HepG2 (cell line): ENCODE measurements around the gene DDAH2. TPM values are rescaled to one million over a fixed set of nuclear protein-coding genes. Genes with fewer than 3 reads are reported as not detected.

Experiments
- ARNT2 ChIP-seq: sonication (generic); formaldehyde crosslinking; IDR thresholded peaks from 2 replicates; pipeline ENCODE4 v1.8.0; 2022; ENCODE audit warnings: mild to moderate bottlenecking, low read depth, missing genetic modification reagents, moderate library complexity
- CSRNP1 ChIP-seq: sonication (generic); formaldehyde crosslinking; IDR thresholded peaks from 2 replicates; pipeline ENCODE4 v1.8.1; 2023; ENCODE audit warnings: mild to moderate bottlenecking, missing genetic modification reagents
- GABPB1 ChIP-seq: IDR thresholded peaks from 2 replicates; pipeline ENCODE4 v1.6.1; 2016; ENCODE audit warnings: mild to moderate bottlenecking, missing genetic modification reagents, moderate library complexity, missing compliant biosample characterization
- GPN1 ChIP-seq: sonication (generic); formaldehyde crosslinking; IDR thresholded peaks from 2 replicates; pipeline ENCODE4 v1.5.1; 2020; ENCODE audit warnings: missing genetic modification reagents, borderline replicate concordance
- HCFC1 ChIP-seq: fragments of 150-350 bp; IDR thresholded peaks from 2 replicates; pipeline ENCODE4 v1.6.1; 2014; ENCODE audit warnings: low read depth, low read length
- ISX ChIP-seq: sonication (generic); formaldehyde crosslinking; conservative IDR thresholded peaks from 2 replicates; pipeline ENCODE4 v1.5.0; 2020; ENCODE audit warnings: missing genetic modification reagents
- LCORL ChIP-seq, 2 experiments: fragments of 450-650 bp in 1 of 2; sonication (generic) in 1 of 2; formaldehyde crosslinking in 1 of 2; IDR thresholded peaks; 2 replicates each; pipeline versions ENCODE4 v1.5.0 to v1.6.1; 2017 to 2020; ENCODE audit warnings: antibody characterized with exemption in 1 of 2, missing genetic modification reagents in 1 of 2
- MXD4 ChIP-seq: IDR thresholded peaks from 2 replicates; pipeline ENCODE4 v1.6.1; 2016; ENCODE audit warnings: mild to moderate bottlenecking, missing biosample characterization, missing genetic modification reagents
- RARA ChIP-seq: IDR thresholded peaks from 2 replicates; pipeline ENCODE4 v1.6.1; 2016; ENCODE audit warnings: missing genetic modification reagents, missing compliant biosample characterization
- SIX1 ChIP-seq: sonication (generic); formaldehyde crosslinking; IDR thresholded peaks from 2 replicates; pipeline ENCODE4 v1.4.0; 2020; ENCODE audit warnings: missing genetic modification reagents, borderline replicate concordance
- SKI ChIP-seq: fragments of 450-650 bp; IDR thresholded peaks from one replicate; pipeline ENCODE4 v1.6.1; 2018; ENCODE audit warnings: mild to moderate bottlenecking; ENCODE audit not compliant: partially characterized antibody
- SMARCC2 ChIP-seq: fragments of 450-650 bp; IDR thresholded peaks from 2 replicates; pipeline ENCODE4 v1.6.1; 2017; ENCODE audit warnings: antibody characterized with exemption, mild to moderate bottlenecking
- SRSF9 ChIP-seq: fragments of 200-400 bp; formaldehyde crosslinking; IDR thresholded peaks from 2 replicates; pipeline ENCODE4 v1.6.1; 2018; ENCODE audit warnings: borderline replicate concordance, mild to moderate bottlenecking, low read depth, low read length; ENCODE audit not compliant: insufficient read depth, poor library complexity, severe bottlenecking
- TEAD2 ChIP-seq: sonication (generic); formaldehyde crosslinking; IDR thresholded peaks from 2 replicates; pipeline ENCODE4 v1.9.0; 2021; ENCODE audit warnings: missing genetic modification reagents
- ZBTB21 ChIP-seq: sonication (generic); formaldehyde crosslinking; IDR thresholded peaks from 2 replicates; pipeline ENCODE4 v1.4.0; 2020; ENCODE audit warnings: missing genetic modification reagents
- ZKSCAN1 ChIP-seq: fragments of 150-350 bp; IDR thresholded peaks from 2 replicates; pipeline ENCODE4 v1.6.1; 2014; ENCODE audit warnings: low read length
- ZNF230 ChIP-seq: sonication (generic); formaldehyde crosslinking; IDR thresholded peaks from 2 replicates; pipeline ENCODE4 v1.4.0; 2020; ENCODE audit warnings: mild to moderate bottlenecking, missing genetic modification reagents
- ZNF563 ChIP-seq: sonication (generic); formaldehyde crosslinking; IDR thresholded peaks from 2 replicates; pipeline ENCODE4 v1.8.0; 2022; ENCODE audit warnings: mild to moderate bottlenecking, moderate library complexity, missing genetic modification reagents
- ZNF709 ChIP-seq: sonication (generic); formaldehyde crosslinking; IDR thresholded peaks from 2 replicates; pipeline ENCODE4 v1.5.0; 2020; ENCODE audit warnings: mild to moderate bottlenecking, missing genetic modification reagents
- ZNF720 ChIP-seq: sonication (generic); formaldehyde crosslinking; IDR thresholded peaks from 2 replicates; pipeline ENCODE4 v1.4.0; 2020; ENCODE audit warnings: missing genetic modification reagents
- ZNF83 ChIP-seq: sonication (generic); formaldehyde crosslinking; IDR thresholded peaks from 2 replicates; pipeline ENCODE4 v1.4.0; 2020; ENCODE audit warnings: missing genetic modification reagents, mild to moderate bottlenecking, borderline replicate concordance
- ZSCAN20 ChIP-seq: sonication (generic); formaldehyde crosslinking; IDR thresholded peaks from 2 replicates; pipeline ENCODE4 v1.4.0; 2020; ENCODE audit warnings: missing genetic modification reagents, mild to moderate bottlenecking, borderline replicate concordance
- polyA plus RNA-seq, 8 experiments: library from polyadenylated mRNA; depleted of rRNA in 3 of 8; stranded (reverse) in 7 of 8; unstranded in 1 of 8; fragments of >200 nt; fragmentation: Illumina TruSeq in 4 of 8; extraction: Trizol in 4 of 8; gene quantifications; 2 replicates each; pipeline versions ENCODE4 v1.2.1 to v1.2.3, GENCODE V29; 2011 to 2016; ENCODE audit warnings: low read depth in 4 of 8, missing spikeins in 1 of 8, mixed read lengths in 1 of 8; ENCODE audit not compliant: insufficient read depth in 1 of 8
- total RNA-seq, 5 experiments: library from RNA; depleted of rRNA; stranded (reverse); fragments of >200 nt; fragmentation: Illumina TruSeq; extraction: Trizol; gene quantifications; 2 replicates each; pipeline ENCODE4 v1.2.3, GENCODE V29; 2016; ENCODE audit warnings: low read depth in 1 of 5
- TF ChIP-seq, protein P1 (sequence below): sonication (generic); formaldehyde crosslinking; IDR thresholded peaks from 2 replicates; pipeline ENCODE4 v1.4.0; 2020; ENCODE audit warnings: missing genetic modification reagents
- TF ChIP-seq, protein P2 (sequence below): sonication (generic); formaldehyde crosslinking; IDR thresholded peaks from 2 replicates; pipeline ENCODE4 v1.4.0; 2020; ENCODE audit warnings: missing genetic modification reagents
- TF ChIP-seq, protein P3 (sequence below): sonication (generic); formaldehyde crosslinking; IDR thresholded peaks from 2 replicates; pipeline ENCODE4 v1.5.0; 2020; ENCODE audit warnings: missing genetic modification reagents, mild to moderate bottlenecking, borderline replicate concordance

Gene DDAH2
- total and polyA plus RNA-seq, 2 of the 13 experiments (the other 11 are each of a cell fraction or from before 2014, with no cell fraction given) = 16.4 to 21.1 TPM

- 0 out of 2 replicates have a peak, but pooled peaks have one; percentile 21 for TF ChIP-seq ZNF563
- TF ChIP-seq HCFC1 = no peak
- TF ChIP-seq RARA (CRISPR knock-in tag) = no peak
- no peak for TF ChIP-seq LCORL (IDR thresholded peaks at IDR 0.05)
- TF ChIP-seq LCORL (CRISPR knock-in tag; IDR thresholded peaks at IDR 0.05) = no peak
- TF ChIP-seq, protein P1, sequence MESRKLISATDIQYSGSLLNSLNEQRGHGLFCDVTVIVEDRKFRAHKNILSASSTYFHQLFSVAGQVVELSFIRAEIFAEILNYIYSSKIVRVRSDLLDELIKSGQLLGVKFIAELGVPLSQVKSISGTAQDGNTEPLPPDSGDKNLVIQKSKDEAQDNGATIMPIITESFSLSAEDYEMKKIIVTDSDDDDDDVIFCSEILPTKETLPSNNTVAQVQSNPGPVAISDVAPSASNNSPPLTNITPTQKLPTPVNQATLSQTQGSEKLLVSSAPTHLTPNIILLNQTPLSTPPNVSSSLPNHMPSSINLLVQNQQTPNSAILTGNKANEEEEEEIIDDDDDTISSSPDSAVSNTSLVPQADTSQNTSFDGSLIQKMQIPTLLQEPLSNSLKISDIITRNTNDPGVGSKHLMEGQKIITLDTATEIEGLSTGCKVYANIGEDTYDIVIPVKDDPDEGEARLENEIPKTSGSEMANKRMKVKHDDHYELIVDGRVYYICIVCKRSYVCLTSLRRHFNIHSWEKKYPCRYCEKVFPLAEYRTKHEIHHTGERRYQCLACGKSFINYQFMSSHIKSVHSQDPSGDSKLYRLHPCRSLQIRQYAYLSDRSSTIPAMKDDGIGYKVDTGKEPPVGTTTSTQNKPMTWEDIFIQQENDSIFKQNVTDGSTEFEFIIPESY (CRISPR knock-in tag) = no peak
- no peak for TF ChIP-seq MXD4 (CRISPR knock-in tag)
- TF ChIP-seq SMARCC2 = no peak
- TF ChIP-seq ZBTB21 (CRISPR knock-in tag) = no peak
- 0 out of 2 replicates have a peak, but pooled peaks have one; percentile 11 for TF ChIP-seq ZNF709
- TF ChIP-seq ISX (CRISPR knock-in tag) = no peak
- no peak for TF ChIP-seq ZNF83 (CRISPR knock-in tag)
- TF ChIP-seq ARNT2 (CRISPR knock-in tag) = no peak; the same call in 1 of the 2 replicates
- no peak for TF ChIP-seq ZKSCAN1
- no peak for TF ChIP-seq ZNF720 (CRISPR knock-in tag)
- TF ChIP-seq GPN1 (CRISPR knock-in tag) = no peak
- TF ChIP-seq ZSCAN20 = no peak
- TF ChIP-seq SIX1 (CRISPR knock-in tag) = no peak
- TF ChIP-seq, protein P2, sequence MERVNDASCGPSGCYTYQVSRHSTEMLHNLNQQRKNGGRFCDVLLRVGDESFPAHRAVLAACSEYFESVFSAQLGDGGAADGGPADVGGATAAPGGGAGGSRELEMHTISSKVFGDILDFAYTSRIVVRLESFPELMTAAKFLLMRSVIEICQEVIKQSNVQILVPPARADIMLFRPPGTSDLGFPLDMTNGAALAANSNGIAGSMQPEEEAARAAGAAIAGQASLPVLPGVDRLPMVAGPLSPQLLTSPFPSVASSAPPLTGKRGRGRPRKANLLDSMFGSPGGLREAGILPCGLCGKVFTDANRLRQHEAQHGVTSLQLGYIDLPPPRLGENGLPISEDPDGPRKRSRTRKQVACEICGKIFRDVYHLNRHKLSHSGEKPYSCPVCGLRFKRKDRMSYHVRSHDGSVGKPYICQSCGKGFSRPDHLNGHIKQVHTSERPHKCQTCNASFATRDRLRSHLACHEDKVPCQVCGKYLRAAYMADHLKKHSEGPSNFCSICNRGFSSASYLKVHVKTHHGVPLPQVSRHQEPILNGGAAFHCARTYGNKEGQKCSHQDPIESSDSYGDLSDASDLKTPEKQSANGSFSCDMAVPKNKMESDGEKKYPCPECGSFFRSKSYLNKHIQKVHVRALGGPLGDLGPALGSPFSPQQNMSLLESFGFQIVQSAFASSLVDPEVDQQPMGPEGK (CRISPR knock-in tag) = no peak
- TF ChIP-seq SRSF9 = no peak
- no peak for TF ChIP-seq SKI
- TF ChIP-seq TEAD2 = no peak
- no peak for TF ChIP-seq ZNF230 (CRISPR knock-in tag)
- TF ChIP-seq GABPB1 (CRISPR knock-in tag) = no peak
- TF ChIP-seq CSRNP1 (CRISPR knock-in tag) = peak; percentile 83; the same call in 1 of the 2 replicates
- TF ChIP-seq, protein P3, sequence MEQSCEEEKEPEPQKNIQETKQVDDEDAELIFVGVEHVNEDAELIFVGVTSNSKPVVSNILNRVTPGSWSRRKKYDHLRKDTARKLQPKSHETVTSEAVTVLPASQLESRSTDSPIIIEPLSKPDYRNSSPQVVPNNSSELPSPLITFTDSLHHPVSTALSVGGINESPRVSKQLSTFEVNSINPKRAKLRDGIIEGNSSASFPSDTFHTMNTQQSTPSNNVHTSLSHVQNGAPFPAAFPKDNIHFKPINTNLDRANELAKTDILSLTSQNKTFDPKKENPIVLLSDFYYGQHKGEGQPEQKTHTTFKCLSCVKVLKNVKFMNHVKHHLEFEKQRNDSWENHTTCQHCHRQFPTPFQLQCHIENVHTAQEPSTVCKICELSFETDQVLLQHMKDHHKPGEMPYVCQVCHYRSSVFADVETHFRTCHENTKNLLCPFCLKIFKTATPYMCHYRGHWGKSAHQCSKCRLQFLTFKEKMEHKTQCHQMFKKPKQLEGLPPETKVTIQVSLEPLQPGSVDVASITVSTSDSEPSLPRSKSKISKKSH (CRISPR knock-in tag) = no peak
Observed at GRCh38 chr6:31734247-31734820, 5.2 kb upstream of the DDAH2 start (continued).
